Stimulated activated CD8-positive, alpha-beta memory T cell treated with anti-CD3 and anti-CD28 coated beads, Interleukin-2, amount 100 ng/mL, for 1 hour (primary cell): Measurements from ENCODE around the gene KRT35.

Experiments used
- DNase-seq, 2 donors: peaks; one replicate each; pipeline ENCODE4 v3.0.0-alpha.2; 2020; ENCODE audit warnings: low read depth in 2 of 2

The KRT35 gene

GRCh38 chr17:41486809-41487530, 6.0 kb upstream of the KRT35 start:
- DNase-seq: no peak

DNA sequence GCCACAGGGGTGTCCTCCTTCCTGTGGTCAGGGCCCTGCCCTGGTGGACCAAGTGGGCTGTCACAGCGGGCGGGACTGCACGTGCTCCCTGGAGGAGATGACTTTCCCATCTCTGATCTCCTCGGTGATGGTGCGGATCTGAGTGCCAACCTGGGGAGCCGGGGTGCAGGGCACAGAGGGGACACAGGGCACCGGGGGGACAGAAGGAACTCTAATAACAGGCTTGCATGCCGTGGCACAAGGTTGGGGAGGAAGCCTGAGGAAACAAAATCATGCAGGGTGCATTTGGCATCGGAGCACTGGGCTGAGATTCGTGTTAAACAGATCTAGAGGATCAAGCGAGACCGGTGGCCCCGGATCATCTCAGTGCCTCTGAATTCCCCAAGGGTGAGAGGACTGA, 5.4 kb upstream of the KRT35 start:
- no peak for DNase-seq

- no peak for DNase-seq
These were observed 4.3 kb upstream of the KRT35 start for GRCh38 chr17:41484920-41485904.

DNA sequence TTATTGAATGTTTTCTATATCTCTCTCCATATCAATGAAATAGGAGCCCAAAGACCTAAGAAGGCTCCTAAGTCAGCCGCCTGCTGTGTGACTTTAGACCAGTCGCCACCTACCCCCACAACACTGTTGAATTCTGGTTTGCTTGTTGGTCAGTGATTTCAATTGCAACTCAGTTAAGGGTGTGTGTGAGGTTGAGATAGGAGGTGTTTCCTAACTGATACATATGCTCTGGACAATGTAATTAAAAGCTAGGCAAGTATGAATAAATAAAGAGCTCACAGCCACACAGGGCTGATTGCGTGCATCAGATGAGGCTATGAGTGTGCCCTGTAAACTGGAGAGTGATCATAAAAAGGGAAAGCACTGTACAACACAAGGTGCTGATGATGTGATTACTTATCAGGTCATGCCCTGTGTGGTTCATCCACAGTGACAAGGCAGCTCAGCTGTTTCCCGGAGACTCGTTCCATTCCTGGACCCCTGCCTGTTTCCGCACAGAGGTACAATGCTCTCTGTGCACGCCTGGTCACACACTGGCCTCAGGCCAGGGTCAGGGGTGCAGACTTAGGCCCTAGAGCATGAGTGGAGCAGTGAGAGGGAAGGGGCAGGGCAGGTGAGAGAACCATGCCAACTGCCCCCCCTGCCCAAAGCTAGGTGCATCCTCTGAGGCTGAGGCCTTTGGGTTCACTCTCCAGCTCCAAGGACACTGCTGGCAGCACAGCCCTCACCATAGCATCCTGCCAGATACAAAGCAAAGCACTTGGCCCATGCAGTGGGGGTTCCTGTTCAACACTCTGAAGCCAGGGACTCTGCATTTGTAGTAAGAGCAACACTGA, 3.3 kb upstream of the KRT35 start:
- DNase-seq: no peak

GRCh38 chr17:41483531-41483930, 2.6 kb upstream of the KRT35 start:
- DNase-seq: no peak

DNA sequence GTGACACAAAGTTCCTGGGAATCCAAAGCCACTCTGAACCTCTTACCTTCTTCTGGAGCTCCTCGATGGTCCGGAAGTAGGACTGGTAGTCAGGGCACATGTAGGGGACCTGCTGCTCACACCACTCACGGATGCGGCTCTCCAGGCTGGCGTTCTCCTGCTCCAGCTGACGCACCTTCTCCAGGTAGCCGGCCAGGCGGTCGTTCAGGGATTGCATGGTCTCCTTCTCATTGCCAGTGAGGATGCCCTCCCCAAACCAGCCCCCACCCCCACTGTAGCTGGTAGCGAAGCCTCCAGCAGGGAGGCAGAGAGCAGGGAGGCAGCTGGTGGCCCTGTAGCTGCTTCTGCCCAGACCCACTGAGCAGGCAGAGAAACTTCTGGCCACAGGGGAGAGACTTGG, 370 bp downstream of the KRT35 start:
- DNase-seq: no peak

- DNase-seq: no peak
These were observed 815 bp downstream of the KRT35 start for GRCh38 chr17:41480136-41480535.

DNA sequence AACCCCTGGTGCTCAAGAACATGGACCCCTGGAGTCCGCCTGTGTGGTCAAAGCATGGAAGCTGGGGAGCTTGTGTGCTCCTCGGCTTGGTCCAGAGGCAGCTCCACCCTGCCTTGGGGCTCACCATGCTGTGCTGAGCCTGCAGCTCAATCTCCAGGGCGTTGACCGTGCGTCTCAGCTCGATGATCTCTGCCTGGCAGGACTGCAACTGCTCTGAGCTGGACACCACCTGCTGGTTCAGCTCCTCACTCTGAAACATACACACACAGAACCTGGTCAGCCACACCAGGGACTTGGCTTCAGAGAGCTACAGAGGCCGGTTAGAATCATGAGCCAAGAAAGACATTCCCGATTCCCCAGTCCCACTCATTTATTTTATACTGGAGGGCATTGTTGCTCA, 2.7 kb downstream of the KRT35 start:
- no peak for DNase-seq

DNA sequence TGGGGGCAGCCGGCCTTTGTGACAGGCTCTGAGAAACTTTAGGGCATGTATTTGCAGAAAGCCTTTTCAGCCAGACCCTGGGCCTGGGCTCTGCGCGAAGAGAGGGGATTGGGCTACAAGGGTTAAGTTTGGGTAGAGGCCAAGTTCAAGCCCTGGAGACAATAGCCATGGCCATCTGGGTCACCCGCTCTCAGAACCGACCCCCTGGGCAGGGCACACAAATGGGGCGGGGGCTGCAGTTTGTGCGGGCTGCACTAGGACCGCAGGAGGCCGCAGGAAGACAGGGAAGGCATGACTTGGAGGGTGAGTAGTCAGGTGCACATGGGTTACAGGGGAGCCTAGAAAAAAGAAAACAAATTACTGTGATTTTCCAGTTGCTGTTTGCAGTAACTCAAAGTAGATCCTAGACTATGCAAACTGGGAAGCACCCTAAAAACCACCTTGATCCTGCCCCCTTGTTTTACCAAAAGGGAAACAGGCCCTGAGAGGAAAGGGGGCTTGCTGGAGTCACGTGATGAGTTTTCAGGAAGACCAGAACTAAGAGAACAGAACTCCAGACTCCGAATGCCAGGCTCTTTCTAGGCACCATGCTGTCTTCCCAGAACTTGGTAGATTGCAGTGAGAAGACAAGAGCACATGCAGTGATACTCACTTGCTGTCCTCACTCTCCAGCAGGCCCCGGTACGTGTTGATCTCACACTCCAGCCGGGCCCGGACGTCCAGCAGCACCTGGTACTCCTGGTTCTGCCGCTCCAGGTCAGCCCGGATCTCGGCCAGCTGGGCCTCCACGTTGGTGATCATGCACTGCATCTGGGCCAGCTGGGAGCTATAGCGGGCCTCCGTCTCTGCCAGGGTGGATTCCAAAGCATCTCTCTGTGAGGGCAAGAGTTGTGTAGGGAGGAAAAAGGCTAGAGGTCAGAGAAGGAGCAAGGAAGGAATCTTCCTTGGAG, 3.8 kb downstream of the KRT35 start:
- no peak for DNase-seq

- DNase-seq: no peak
These were observed 5.5 kb downstream of the KRT35 start for GRCh38 chr17:41475421-41475820.

DNA sequence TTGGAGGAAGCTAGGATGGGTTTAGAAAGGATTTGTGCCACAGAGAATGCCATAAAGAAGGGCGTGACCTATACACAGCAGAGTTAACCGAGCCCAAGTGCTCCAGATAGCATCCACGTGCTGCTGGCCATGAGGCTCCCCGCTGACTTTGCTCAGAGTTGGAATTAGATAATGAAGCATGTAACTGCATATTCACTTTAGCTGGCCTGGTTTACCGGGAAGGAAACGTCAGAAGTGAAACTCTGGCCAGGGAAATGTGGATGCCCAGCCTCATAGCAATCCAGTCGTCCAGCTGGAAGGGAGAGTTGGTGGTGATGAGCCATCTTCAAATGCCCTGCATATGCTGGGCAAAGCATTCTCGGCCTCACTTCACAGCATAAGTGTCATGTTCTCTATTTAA, 6.1 kb downstream of the KRT35 start:
- DNase-seq: no peak

DNA sequence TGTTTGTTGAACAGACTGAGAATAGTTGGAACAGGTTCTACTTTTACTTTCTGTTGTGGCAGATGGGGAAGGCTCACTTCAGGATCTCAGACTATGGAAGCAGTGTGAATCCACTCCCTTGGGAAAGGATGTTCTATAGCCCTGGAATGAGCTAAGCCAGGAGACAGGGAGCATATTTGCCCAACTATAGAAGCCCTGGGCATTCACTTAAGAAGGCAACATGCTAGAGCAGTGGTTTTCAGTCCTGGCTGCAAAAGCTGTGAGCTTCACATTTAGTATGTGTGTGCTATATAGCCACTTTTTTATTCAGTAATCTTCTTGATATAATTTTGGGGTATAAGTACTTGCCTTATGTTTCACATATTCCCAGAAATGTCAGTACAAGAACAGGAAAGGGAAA, 12.6 kb downstream of the KRT35 start:
- no peak for DNase-seq

DNA sequence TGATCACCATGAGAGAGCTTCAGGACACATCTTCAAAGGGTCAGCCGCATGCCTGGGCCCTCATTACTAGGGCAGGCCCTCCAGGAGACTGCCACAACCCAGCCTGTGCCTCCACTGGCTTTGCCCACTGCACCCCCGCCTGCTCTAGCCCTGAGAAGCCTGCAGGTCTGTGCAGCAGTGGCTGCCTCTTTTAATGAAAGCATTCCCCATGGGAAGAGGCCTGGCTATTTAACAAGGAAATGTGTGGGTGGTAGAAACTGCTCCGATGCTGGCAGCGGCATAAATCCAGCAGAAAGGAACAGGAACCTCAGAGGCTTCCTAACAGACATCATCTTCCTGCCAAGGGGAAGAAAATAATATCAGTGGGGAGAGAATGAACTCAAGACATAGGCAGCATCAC, 13.4 kb downstream of the KRT35 start:
- DNase-seq: no peak

GRCh38 chr17:41466988-41467387, 14.0 kb downstream of the KRT35 start, which contains the start of gene KRT32:
KRT32 (minus strand) TSS chr17:41467386; CDS start chr17:41467325, 61 bp downstream.
- no peak for DNase-seq

DNA sequence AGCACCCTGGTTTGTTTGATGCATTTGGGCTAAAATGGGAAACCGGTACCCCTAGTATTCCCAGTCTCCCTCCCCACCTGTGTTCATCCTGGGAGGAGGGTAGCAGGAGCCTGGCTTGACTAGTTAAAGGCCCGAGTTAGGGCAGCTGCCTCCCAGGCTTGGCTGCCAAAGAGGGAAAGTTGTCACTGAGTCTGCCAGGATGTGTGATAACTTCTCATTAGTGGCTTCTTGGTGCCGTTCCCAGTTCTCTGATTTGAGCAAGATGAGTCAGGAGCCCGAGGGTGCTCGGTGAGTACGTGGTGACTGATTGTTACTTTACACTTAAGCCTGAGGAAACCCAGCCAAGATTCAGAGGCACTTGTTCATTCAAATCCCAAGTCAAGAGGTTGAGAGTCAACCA, 16.3 kb downstream of the KRT35 start:
- no peak for DNase-seq

- DNase-seq: no peak
These were observed 16.8 kb downstream of the KRT35 start for GRCh38 chr17:41464173-41464572.

DNA sequence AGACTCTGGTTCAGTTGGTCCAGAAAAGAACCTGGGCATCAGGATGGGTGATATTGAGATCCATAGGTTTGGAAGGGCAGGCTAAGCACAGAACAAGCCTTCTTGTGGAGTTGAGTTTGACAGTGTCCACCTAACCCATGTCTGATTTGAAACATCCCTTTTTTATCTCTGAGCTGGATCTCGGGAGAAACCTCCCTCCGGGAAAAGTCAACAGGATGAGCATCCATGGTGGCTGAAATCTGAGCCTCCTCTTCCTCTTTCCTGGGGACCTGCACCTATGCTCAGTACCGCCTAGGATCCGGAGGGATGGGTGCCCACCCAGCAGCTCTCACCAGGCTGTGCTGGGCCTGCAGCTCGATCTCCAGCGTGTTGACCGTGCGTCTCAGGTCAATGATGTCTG, 17.2 kb downstream of the KRT35 start:
- no peak for DNase-seq

- no peak for DNase-seq
These were observed 18.2 kb downstream of the KRT35 start for GRCh38 chr17:41462705-41463104.

DNA sequence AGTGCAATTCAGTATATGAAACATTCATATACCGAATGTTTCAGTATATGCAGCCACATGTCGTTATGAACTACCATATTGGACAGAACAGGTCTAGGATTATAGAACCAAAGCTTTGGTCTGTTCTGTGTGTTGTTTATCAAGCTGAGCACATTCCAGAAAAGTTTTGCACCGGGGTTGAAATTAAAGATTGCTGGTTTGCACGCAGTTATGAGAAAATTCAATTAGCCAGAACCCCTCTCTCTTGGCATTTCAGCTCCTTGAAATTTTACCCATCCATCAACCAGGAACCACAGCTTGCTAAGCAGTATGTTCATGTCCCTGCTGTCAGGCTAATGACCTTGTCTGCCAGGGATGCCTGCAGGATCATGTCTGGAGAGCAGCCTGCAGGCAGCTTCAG, 23.3 kb downstream of the KRT35 start:
- no peak for DNase-seq

- no peak for DNase-seq
These were observed 24.7 kb downstream of the KRT35 start for GRCh38 chr17:41456204-41456603.

DNA sequence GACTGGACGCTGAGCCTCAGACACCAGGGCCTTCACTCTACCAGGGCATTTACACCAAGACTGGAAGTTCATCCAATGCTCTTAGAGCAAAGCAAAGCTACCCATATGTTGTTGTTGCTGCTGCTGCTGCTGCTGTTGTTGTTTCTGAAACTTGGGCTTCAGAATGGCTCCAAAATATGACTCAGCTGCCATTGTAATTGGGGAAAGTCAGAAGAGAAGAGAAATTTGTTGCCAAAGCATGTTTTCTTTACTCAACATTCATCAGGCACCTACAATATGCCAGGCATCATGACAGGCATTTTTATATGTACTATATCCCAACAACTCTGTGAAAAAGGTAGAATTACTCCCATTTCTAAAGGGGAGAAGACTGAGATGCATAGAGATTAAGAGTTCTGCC, 25.7 kb downstream of the KRT35 start:
- no peak for DNase-seq
